GM18517 (cell line): ENCODE results near the gene FAH.
"Not testable (repeated sequence)": the region's sequence is repeated elsewhere in the genome, so short reads cannot be mapped to it uniquely, and the experiment has no call there.

Experiments
- ATAC-seq: cut with Tn5 transposase; IDR thresholded peaks from one replicate; pipeline ENCODE4 v1.9.1; 2021; ENCODE audit warnings: mild to moderate bottlenecking, moderate library complexity; ENCODE audit not compliant: unreplicated experiment

Gene FAH

GRCh38 chr15:80151148-80151547, 1.7 kb upstream of the FAH start:
- no peak for ATAC-seq

DNA sequence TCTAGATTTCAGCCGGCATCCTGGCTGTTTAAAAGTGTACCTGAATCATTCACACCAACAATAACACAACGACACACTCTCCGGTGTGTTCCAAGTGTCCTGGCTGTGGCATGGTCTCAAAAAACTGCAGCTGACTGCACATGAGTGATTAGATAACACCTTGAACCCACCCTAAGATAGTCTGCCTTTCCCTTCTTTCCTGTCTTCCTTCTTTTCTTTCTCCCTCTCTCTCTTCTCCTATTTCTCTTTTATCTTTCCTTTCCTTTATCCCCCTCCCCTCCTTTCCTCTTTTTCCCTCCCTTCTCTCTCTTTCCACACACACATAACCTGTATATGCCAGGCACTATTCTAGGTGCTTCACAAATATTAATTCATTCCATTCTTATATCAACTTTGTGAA, 1.2 kb upstream of the FAH start:
- ATAC-seq = no peak

GRCh38 chr15:80152180-80152895, 461 bp upstream of the FAH start:
- no peak for ATAC-seq

DNA sequence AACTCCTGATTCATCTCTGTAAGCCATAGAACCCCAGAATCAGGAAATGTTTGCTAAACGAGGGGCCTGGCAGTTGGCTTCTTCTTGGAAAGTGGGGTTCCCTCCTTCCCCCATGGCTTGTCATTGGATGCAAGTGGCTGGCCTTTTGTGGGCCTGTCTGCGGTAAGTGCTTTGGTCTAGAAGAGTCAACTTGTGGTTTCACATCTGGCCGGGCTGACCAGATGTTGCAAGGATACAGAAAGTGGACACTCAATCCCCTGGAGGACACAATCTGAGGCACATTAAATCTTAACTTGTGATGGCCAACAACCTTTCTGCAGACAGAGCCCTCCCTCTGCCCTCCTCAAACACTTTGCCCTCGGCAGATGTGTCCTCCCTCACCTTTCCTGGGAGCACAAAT, 1.1 kb downstream of the FAH start:
- ATAC-seq = no peak

DNA sequence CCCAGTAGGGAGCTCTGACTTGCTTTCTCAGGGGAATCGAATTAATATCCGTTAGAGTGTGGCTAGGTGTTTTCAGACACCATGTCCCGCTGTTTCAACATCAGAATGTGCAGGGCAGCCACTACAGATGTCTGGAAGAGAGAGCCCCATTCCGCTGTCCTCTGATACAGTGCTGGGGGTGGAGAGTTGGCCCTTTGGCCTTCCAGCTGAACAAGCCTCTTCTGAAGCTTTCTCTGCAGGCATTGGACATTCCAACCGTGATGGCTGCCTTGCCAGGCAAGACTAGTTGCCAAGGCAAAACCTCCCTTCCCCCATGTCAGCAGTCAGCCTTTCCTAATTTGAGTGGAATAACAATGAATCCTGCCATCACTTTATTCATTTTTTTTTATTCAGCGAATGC, 1.5 kb downstream of the FAH start:
- ATAC-seq = no peak

DNA sequence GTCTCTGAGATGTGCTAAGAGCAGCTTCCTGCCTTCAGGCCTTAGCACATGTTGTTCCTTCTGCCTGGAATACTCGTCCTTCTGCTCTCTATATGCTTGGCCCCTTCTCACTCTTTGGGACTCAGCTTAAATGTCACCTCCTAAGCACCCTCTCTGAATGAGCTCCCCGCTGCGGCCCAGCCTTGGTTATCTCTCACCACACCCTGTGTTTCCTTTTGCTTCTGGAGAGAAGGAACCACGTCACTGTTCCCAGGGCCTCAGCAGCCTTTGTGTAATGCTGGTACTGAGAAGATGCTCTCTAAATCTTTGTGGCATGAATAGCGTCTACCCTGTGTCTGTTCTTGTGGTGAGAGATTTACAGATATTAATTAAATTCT, 2.2 kb downstream of the FAH start:
- ATAC-seq = no peak

GRCh38 chr15:80155378-80156175, 2.8 kb downstream of the FAH start:
- ATAC-seq = not testable (repeated sequence)

- ATAC-seq = no peak
Observed at GRCh38 chr15:80156176-80156720, 3.4 kb downstream of the FAH start.

DNA sequence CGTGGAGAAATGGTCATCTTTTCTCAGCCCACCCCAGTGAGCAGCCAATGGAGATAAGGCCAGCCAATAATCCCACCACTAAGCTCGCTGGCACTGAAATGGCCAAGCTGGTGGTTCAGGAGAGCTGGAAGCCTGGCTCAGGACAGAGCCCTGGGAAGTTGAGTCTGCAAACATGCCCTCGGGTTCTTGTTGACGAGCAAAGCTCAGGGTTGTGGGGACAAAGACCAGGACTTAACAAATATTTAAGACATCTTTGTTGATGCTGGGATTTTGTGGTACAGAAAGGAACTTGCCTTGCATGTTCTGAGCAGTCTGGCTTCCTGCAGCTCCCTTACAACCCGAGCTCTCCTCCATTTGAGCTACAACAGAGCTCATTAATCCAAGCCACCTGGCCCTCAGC, 4.4 kb downstream of the FAH start:
- ATAC-seq = no peak

DNA sequence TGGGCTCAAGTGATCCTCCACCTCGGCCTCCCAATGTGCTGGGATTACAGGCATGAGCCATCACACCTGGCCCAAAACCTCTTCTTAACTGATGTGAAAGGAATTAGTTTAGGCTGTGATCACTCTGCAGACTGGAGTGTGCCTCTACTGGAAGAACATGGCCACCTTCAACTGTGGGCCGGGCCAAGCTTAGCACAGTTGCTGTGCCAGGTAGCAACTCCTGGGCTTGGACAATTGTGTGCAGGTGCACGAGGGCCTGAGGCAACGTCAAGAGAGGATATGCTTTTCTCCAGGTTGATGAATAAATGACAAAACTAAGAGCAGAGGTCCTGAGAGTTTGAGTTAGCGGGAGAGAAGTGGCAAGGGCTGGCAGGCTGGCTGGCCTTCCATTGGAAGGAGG, 6.5 kb downstream of the FAH start:
- no peak for ATAC-seq

GRCh38 chr15:80159811-80160569, 7.2 kb downstream of the FAH start:
- ATAC-seq = no peak

DNA sequence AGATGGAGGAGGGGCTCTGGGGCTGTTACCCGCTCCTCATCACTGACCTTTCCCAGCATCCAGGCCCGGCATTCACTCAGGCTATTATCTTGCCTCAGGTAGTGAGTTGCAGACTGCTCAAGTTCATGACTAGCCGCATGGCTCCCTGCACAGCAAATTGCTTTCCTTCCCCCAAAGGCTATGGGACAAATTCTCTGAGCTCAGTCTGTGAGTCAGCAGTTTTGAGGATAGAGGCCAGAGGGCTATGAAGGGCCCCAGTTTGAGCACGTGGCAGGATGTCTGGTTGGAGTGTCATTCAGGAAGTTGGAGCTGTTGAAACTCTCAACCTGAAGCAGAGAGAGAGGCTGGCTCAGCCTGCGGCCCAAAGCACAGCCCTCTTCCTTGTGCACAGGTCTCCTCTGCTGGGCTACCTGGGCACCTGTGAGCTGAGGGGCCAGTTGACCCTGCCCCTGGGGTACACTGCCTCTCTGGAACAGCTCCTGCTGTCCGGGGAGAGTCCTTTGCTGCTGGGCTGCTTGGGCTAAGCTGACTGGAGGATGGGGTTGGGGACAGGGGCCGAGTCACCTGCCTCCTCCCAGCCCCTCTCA, 7.9 kb downstream of the FAH start:
- ATAC-seq = no peak

DNA sequence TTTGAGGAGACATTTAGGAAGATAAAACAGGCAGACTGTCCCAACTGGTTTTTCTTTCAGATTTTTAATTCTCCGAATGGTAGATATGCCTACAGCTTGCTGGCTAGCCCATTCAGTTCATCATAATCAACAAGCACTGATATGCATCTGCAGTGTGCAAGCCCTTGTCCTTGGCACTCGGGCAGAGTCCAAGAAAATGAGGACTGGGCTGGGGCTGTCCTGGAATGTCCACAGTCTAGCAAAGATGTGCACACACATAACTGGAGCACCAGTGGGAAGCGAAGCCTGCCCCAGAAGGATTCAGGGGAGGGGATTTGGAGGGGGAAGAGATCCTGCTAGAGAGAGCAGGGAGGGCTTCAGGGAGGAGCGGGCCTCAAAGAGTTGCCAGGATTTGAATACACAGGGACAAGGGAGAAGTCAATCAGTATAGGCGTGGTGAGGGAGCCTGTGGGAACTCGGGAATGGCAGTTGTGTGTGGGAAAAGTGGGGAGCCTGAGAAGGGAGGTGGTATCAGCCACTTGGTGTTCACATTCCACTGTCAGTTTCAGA, 8.7 kb downstream of the FAH start:
- ATAC-seq = no peak

DNA sequence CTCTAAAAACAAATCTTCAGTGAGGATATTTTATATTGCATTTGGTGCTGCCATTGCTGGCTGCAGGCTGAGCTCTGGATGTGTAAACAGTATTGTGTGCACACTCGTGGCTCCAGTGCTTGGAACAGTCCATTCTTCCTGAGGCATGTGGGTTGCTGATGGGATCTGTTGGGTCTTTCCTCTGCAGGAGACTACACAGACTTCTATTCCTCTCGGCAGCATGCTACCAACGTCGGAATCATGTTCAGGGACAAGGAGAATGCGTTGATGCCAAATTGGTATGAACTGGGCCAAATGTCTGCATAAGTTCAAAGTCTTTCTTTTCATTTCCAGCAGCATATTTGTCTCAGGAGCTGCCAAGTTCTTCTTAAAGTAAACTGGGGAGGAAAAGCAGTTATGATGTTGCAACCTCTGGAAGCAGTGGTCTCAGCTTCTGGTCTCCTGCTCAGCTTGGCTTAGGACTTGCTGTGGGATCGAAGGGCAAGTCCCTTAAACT, 9.3 kb downstream of the FAH start:
- ATAC-seq = no peak

- no peak for ATAC-seq
Observed at GRCh38 chr15:80163217-80163616, 10.4 kb downstream of the FAH start.

DNA sequence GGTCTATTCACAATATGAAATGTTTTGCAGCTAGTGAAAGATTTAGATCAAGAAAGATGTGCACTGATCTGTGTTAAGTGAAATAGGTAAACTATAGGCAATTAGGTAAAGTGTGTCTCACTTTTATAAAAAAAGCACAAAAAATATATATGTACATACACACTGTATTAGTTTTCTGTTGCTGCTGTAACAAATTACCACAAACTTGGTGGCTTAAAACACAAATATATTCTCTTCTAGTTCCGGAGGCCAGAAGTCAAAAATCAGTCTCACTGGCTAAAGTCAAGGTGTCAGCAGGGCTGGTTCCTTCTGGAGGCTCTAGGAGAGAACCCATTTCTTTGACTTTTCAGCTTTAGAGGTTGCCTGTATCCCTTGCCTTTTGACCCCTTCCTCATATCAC, 11.1 kb downstream of the FAH start:
- no peak for ATAC-seq

- no peak for ATAC-seq
Observed at GRCh38 chr15:80167936-80168335, 15.1 kb downstream of the FAH start.

- ATAC-seq = no peak
Observed at GRCh38 chr15:80168421-80168820, 15.6 kb downstream of the FAH start.

DNA sequence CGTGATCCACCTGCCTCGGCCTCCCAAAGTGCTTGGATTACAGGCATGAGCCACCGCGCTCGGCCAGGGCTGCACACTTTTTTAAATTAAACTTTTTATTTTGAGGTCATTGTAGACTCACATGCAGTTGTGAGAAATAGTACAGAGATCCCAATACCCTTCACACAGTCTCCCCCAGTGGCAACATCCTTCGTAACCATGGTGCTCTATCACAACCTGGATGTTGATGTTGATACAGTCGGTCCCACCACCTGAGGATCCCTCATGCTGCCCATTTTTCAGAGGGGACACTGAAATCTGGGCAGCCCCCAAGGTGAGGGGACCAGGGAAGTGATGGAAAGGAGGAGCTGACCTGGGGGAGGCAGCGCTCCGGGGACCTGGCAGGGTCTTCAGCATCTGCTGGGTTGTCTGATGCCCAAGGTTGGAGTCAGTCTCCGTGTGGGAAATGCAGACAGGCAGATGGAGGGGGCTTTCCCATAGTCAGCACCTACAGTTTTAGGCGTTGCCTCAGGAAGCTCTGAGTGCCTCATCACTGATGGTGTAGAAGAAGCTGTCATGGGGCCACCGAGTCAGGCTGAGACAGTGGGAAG, 17.1 kb downstream of the FAH start:
- ATAC-seq = no peak

- ATAC-seq = no peak
Observed at GRCh38 chr15:80170596-80170995, 17.8 kb downstream of the FAH start.
